GM12873 (cell line): Measurements from ENCODE around the gene CCNY.

ENCODE experiments used
- CTCF ChIP-seq: IDR thresholded peaks from 2 replicates; pipeline ENCODE4 v1.5.1; 2012; ENCODE audit warnings: low read depth, mild to moderate bottlenecking, moderate library complexity, low read length, control low read depth; ENCODE audit not compliant: insufficient read depth; ENCODE audit errors: missing control alignments

Gene CCNY

GRCh38 chr10:35425595-35425994 is 89.3 kb downstream of the CCNY start:
- TF ChIP-seq CTCF, result no peak

GRCh38 chr10:35426657-35427056 is 90.3 kb downstream of the CCNY start:
- TF ChIP-seq CTCF, result no peak

GRCh38 chr10:35427543-35427942 is 91.2 kb downstream of the CCNY start:
- TF ChIP-seq CTCF, result no peak

- TF ChIP-seq CTCF, result no peak
These were observed 92.2 kb downstream of the CCNY start for GRCh38 chr10:35428521-35428920.

- no peak for TF ChIP-seq CTCF
These were observed 96.6 kb downstream of the CCNY start for GRCh38 chr10:35432781-35433338.

GRCh38 chr10:35433851-35434426 is 97.6 kb downstream of the CCNY start:
- no peak for TF ChIP-seq CTCF

- TF ChIP-seq CTCF, result no peak
These were observed 98.2 kb downstream of the CCNY start for GRCh38 chr10:35434533-35434932.

- no peak for TF ChIP-seq CTCF
These were observed 99.5 kb downstream of the CCNY start for GRCh38 chr10:35435824-35436223.
